Measurements from ENCODE around the gene IL34.

Gene IL34

GRCh38 chr16:70646260-70647241, at the start of gene IL34:
Gene IL34 (plus strand): TSS chr16:70646559. CDS start chr16:70646948, 389 bp downstream.
- WGBS (ENCODE audit: insufficient coverage, insufficient read length) = no CpG with 5 or more reads among the region's 39 CpGs
- no peak for DNase-seq (ENCODE audit: low read depth, low spot score)
- H3K4me3 ChIP-seq (ENCODE audit: low read length) = no peak within 1 kb of the TSS
- no peaks in the 10 kb centered on the region for H3K27me3 ChIP-seq (ENCODE audit: control insufficient read depth, insufficient read depth, low read length)
- H3K9me3 ChIP-seq (ENCODE audit: control insufficient read depth, insufficient read depth, low read length) = no peaks in the 10 kb centered on the region
- H3K36me3 ChIP-seq (ENCODE audit: control insufficient read depth, insufficient read depth, low read length) = no peaks in the 10 kb centered on the region
- H3K27ac ChIP-seq (ENCODE audit: low read length) = no peak within 1 kb of the TSS
- no peaks in the 10 kb centered on the region for H3K4me1 ChIP-seq (ENCODE audit: control insufficient read depth, insufficient read depth, low read length)

GRCh38 chr16:70597135-70597835, 49.1 kb upstream of the IL34 start:
- no peak for DNase-seq (ENCODE audit: low read depth, low spot score)

GRCh38 chr16:70598937-70599503, 47.3 kb upstream of the IL34 start:
- H3K9me3 ChIP-seq (ENCODE audit: control insufficient read depth, insufficient read depth, low read length) = no peaks in the 10 kb centered on the region
- no peaks in the 10 kb centered on the region for H3K4me1 ChIP-seq (ENCODE audit: control insufficient read depth, insufficient read depth, low read length)
- no peaks in the 10 kb centered on the region for H3K36me3 ChIP-seq (ENCODE audit: control insufficient read depth, insufficient read depth, low read length)
- no peaks in the 10 kb centered on the region for H3K27me3 ChIP-seq (ENCODE audit: control insufficient read depth, insufficient read depth, low read length)
- no peak for DNase-seq (ENCODE audit: low read depth, low spot score)
- no peak overlapping the region for H3K4me3 ChIP-seq (ENCODE audit: low read length)
- whole genome bisulfite sequencing (ENCODE audit: insufficient coverage, insufficient read length) = no CpG with 5 or more reads among the region's 6 CpGs
- H3K27ac ChIP-seq (ENCODE audit: low read length) = no peak overlapping the region

More at GRCh38 chr16:70597135-70597835, 49.1 kb upstream of the IL34 start:
- WGBS (ENCODE audit: insufficient coverage, insufficient read length) = no CpG with 5 or more reads among the region's 4 CpGs
- H3K4me3 ChIP-seq (ENCODE audit: low read length) = no peak overlapping the region
- no peaks in the 10 kb centered on the region for H3K4me1 ChIP-seq (ENCODE audit: control insufficient read depth, insufficient read depth, low read length)
- no peaks in the 10 kb centered on the region for H3K27me3 ChIP-seq (ENCODE audit: control insufficient read depth, insufficient read depth, low read length)
- no peaks in the 10 kb centered on the region for H3K36me3 ChIP-seq (ENCODE audit: control insufficient read depth, insufficient read depth, low read length)
- H3K9me3 ChIP-seq (ENCODE audit: control insufficient read depth, insufficient read depth, low read length) = no peaks in the 10 kb centered on the region
- no peak overlapping the region for H3K27ac ChIP-seq (ENCODE audit: low read length)

GRCh38 chr16:70600730-70601129, 45.6 kb upstream of the IL34 start:
- no CpG with 5 or more reads among the region's 3 CpGs for WGBS (ENCODE audit: insufficient coverage, insufficient read length)
- Histone ChIP-seq H3K27ac (ENCODE audit: low read length) (no peak overlapping the region), H3K4me3 (ENCODE audit: low read length) (no peak overlapping the region), H3K36me3 (ENCODE audit: control insufficient read depth, insufficient read depth, low read length) (no peaks in the 10 kb centered on the region), H3K27me3 (ENCODE audit: control insufficient read depth, insufficient read depth, low read length) (no peaks in the 10 kb centered on the region), H3K9me3 (ENCODE audit: control insufficient read depth, insufficient read depth, low read length) (no peaks in the 10 kb centered on the region), H3K4me1 (ENCODE audit: control insufficient read depth, insufficient read depth, low read length) (no peaks in the 10 kb centered on the region)
- no peak for DNase-seq (ENCODE audit: low read depth, low spot score)

- no peaks in the 10 kb centered on the region for H3K36me3 ChIP-seq (ENCODE audit: control insufficient read depth, insufficient read depth, low read length)
- H3K4me1 ChIP-seq (ENCODE audit: control insufficient read depth, insufficient read depth, low read length) = no peaks in the 10 kb centered on the region
- H3K9me3 ChIP-seq (ENCODE audit: control insufficient read depth, insufficient read depth, low read length) = no peaks in the 10 kb centered on the region
- no peak overlapping the region for H3K4me3 ChIP-seq (ENCODE audit: low read length)
- WGBS (ENCODE audit: insufficient coverage, insufficient read length) = no CpG with 5 or more reads among the region's 8 CpGs
- H3K27me3 ChIP-seq (ENCODE audit: control insufficient read depth, insufficient read depth, low read length) = no peaks in the 10 kb centered on the region
- DNase-seq (ENCODE audit: low read depth, low spot score) = no peak
- H3K27ac ChIP-seq (ENCODE audit: low read length) = no peak overlapping the region
Measured at GRCh38 chr16:70601576-70602575, 44.5 kb upstream of the IL34 start.

GRCh38 chr16:70602831-70603230, 43.5 kb upstream of the IL34 start:
- no peak for DNase-seq (ENCODE audit: low read depth, low spot score)
- Histone ChIP-seq H3K27me3 (ENCODE audit: control insufficient read depth, insufficient read depth, low read length) (no peaks in the 10 kb centered on the region), H3K27ac (ENCODE audit: low read length) (no peak overlapping the region), H3K4me1 (ENCODE audit: control insufficient read depth, insufficient read depth, low read length) (no peaks in the 10 kb centered on the region), H3K9me3 (ENCODE audit: control insufficient read depth, insufficient read depth, low read length) (no peaks in the 10 kb centered on the region), H3K4me3 (ENCODE audit: low read length) (no peak overlapping the region), H3K36me3 (ENCODE audit: control insufficient read depth, insufficient read depth, low read length) (no peaks in the 10 kb centered on the region)
- no CpG with 5 or more reads among the region's 8 CpGs for WGBS (ENCODE audit: insufficient coverage, insufficient read length)

- H3K4me1 ChIP-seq (ENCODE audit: control insufficient read depth, insufficient read depth, low read length) = peaks cover 2% of the 10 kb centered on the region; the same call in 1 of the 2 replicates
- no CpG with 5 or more reads among the region's 8 CpGs for WGBS (ENCODE audit: insufficient coverage, insufficient read length)
- no peak overlapping the region for H3K4me3 ChIP-seq (ENCODE audit: low read length)
- H3K27me3 ChIP-seq (ENCODE audit: control insufficient read depth, insufficient read depth, low read length) = no peaks in the 10 kb centered on the region
- H3K36me3 ChIP-seq (ENCODE audit: control insufficient read depth, insufficient read depth, low read length) = no peaks in the 10 kb centered on the region
- DNase-seq (ENCODE audit: low read depth, low spot score) = no peak
- H3K27ac ChIP-seq (ENCODE audit: low read length) = no peak overlapping the region
- no peaks in the 10 kb centered on the region for H3K9me3 ChIP-seq (ENCODE audit: control insufficient read depth, insufficient read depth, low read length)
Measured at GRCh38 chr16:70604407-70605282, 41.7 kb upstream of the IL34 start.

GRCh38 chr16:70605283-70605657, 41.1 kb upstream of the IL34 start:
- Histone ChIP-seq H3K4me3 (ENCODE audit: low read length) (no peak overlapping the region), H3K4me1 (ENCODE audit: control insufficient read depth, insufficient read depth, low read length) (peaks cover 3% of the 10 kb centered on the region; the same call in 1 of the 2 replicates), H3K27me3 (ENCODE audit: control insufficient read depth, insufficient read depth, low read length) (no peaks in the 10 kb centered on the region), H3K9me3 (ENCODE audit: control insufficient read depth, insufficient read depth, low read length) (no peaks in the 10 kb centered on the region), H3K36me3 (ENCODE audit: control insufficient read depth, insufficient read depth, low read length) (no peaks in the 10 kb centered on the region), H3K27ac (ENCODE audit: low read length) (no peak overlapping the region)
- no peak for DNase-seq (ENCODE audit: low read depth, low spot score)
- no CpG with 5 or more reads among the region's 1 CpG for WGBS (ENCODE audit: insufficient coverage, insufficient read length)

GRCh38 chr16:70608521-70608920, 37.8 kb upstream of the IL34 start:
- Histone ChIP-seq H3K9me3 (ENCODE audit: control insufficient read depth, insufficient read depth, low read length) (no peaks in the 10 kb centered on the region), H3K4me1 (ENCODE audit: control insufficient read depth, insufficient read depth, low read length) (peaks cover 3% of the 10 kb centered on the region; the same call in 1 of the 2 replicates), H3K4me3 (ENCODE audit: low read length) (no peak overlapping the region), H3K27me3 (ENCODE audit: control insufficient read depth, insufficient read depth, low read length) (no peaks in the 10 kb centered on the region), H3K27ac (ENCODE audit: low read length) (no peak overlapping the region), H3K36me3 (ENCODE audit: control insufficient read depth, insufficient read depth, low read length) (peaks cover 2% of the 10 kb centered on the region; the same call in 1 of the 2 replicates)
- no CpG with 5 or more reads among the region's 7 CpGs for WGBS (ENCODE audit: insufficient coverage, insufficient read length)
- no peak for DNase-seq (ENCODE audit: low read depth, low spot score)

All from iPS DF 6.9 (cell line).